ENCODE data around the gene IL24.

DNA sequence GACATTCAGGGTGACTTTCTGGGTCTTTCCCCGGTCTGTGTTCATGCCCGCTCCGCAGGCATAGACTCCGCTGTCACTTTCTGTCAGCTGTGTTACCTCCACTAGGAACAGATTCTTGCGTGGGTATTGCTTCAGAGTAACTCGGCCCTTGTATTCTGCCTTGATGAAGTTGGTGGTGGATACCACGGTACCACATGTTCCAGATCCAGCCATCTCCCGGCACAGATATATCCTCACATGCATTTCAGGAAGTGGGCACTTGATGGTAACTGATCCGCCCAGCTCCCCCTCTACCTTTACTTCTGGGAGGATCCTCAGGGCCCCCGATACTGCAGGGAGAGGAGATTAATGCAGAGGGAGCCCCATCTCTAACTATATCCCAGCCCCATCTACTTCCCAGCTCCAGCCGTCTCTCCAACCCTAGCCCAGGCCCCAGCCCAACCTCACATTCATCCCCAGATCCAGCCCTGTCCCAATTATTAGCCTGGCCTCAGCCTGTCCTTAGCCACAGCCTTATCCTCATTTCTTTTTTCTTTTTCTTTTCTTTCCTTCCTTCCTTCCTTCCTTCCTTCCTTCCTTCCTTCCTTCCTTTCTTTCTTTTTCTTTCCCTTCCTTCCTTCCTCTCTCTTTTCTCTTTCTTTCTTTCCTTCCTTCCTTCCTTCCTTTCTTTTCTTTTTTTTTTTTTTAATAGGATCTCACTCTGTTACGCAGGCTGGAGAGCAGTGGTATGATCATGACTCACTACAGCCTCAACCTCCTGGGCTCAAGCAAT lies 16.7 kb downstream of the IL24 start:
- TF ChIP-seq, protein P1, sequence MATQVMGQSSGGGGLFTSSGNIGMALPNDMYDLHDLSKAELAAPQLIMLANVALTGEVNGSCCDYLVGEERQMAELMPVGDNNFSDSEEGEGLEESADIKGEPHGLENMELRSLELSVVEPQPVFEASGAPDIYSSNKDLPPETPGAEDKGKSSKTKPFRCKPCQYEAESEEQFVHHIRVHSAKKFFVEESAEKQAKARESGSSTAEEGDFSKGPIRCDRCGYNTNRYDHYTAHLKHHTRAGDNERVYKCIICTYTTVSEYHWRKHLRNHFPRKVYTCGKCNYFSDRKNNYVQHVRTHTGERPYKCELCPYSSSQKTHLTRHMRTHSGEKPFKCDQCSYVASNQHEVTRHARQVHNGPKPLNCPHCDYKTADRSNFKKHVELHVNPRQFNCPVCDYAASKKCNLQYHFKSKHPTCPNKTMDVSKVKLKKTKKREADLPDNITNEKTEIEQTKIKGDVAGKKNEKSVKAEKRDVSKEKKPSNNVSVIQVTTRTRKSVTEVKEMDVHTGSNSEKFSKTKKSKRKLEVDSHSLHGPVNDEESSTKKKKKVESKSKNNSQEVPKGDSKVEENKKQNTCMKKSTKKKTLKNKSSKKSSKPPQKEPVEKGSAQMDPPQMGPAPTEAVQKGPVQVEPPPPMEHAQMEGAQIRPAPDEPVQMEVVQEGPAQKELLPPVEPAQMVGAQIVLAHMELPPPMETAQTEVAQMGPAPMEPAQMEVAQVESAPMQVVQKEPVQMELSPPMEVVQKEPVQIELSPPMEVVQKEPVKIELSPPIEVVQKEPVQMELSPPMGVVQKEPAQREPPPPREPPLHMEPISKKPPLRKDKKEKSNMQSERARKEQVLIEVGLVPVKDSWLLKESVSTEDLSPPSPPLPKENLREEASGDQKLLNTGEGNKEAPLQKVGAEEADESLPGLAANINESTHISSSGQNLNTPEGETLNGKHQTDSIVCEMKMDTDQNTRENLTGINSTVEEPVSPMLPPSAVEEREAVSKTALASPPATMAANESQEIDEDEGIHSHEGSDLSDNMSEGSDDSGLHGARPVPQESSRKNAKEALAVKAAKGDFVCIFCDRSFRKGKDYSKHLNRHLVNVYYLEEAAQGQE (IDR thresholded peaks at IDR 0.05) = no peak
- TF ChIP-seq HDAC2 (IDR thresholded peaks at IDR 0.05) (no peak), POLR2A (IDR thresholded peaks at IDR 0.05; ENCODE audit: low read length) (no peak), CEBPB (IDR thresholded peaks at IDR 0.05) (no peak), KDM5A (IDR thresholded peaks at IDR 0.05) (no peak), JUN (IDR thresholded peaks at IDR 0.05) (no peak), MAFK (IDR thresholded peaks at IDR 0.05; ENCODE audit: partially characterized antibody) (no peak), NR3C1 (IDR thresholded peaks at IDR 0.05) (no peak), ESRRA (IDR thresholded peaks at IDR 0.05; ENCODE audit: borderline replicate concordance, low read length) (no peak)
- TF ChIP-seq, protein P2, sequence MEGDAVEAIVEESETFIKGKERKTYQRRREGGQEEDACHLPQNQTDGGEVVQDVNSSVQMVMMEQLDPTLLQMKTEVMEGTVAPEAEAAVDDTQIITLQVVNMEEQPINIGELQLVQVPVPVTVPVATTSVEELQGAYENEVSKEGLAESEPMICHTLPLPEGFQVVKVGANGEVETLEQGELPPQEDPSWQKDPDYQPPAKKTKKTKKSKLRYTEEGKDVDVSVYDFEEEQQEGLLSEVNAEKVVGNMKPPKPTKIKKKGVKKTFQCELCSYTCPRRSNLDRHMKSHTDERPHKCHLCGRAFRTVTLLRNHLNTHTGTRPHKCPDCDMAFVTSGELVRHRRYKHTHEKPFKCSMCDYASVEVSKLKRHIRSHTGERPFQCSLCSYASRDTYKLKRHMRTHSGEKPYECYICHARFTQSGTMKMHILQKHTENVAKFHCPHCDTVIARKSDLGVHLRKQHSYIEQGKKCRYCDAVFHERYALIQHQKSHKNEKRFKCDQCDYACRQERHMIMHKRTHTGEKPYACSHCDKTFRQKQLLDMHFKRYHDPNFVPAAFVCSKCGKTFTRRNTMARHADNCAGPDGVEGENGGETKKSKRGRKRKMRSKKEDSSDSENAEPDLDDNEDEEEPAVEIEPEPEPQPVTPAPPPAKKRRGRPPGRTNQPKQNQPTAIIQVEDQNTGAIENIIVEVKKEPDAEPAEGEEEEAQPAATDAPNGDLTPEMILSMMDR (IDR thresholded peaks at IDR 0.05) = no peak
- TF ChIP-seq, protein P3, sequence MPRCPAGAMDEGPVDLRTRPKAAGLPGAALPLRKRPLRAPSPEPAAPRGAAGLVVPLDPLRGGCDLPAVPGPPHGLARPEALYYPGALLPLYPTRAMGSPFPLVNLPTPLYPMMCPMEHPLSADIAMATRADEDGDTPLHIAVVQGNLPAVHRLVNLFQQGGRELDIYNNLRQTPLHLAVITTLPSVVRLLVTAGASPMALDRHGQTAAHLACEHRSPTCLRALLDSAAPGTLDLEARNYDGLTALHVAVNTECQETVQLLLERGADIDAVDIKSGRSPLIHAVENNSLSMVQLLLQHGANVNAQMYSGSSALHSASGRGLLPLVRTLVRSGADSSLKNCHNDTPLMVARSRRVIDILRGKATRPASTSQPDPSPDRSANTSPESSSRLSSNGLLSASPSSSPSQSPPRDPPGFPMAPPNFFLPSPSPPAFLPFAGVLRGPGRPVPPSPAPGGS (IDR thresholded peaks at IDR 0.05) = no peak
- TF ChIP-seq, protein P4, sequence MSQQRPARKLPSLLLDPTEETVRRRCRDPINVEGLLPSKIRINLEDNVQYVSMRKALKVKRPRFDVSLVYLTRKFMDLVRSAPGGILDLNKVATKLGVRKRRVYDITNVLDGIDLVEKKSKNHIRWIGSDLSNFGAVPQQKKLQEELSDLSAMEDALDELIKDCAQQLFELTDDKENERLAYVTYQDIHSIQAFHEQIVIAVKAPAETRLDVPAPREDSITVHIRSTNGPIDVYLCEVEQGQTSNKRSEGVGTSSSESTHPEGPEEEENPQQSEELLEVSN (IDR thresholded peaks at IDR 0.05; ENCODE audit: borderline replicate concordance, low read depth) = no peak
- TF ChIP-seq, protein P5, sequence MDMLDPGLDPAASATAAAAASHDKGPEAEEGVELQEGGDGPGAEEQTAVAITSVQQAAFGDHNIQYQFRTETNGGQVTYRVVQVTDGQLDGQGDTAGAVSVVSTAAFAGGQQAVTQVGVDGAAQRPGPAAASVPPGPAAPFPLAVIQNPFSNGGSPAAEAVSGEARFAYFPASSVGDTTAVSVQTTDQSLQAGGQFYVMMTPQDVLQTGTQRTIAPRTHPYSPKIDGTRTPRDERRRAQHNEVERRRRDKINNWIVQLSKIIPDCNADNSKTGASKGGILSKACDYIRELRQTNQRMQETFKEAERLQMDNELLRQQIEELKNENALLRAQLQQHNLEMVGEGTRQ (IDR thresholded peaks at IDR 0.05) = no peak
- TF ChIP-seq, protein P6, sequence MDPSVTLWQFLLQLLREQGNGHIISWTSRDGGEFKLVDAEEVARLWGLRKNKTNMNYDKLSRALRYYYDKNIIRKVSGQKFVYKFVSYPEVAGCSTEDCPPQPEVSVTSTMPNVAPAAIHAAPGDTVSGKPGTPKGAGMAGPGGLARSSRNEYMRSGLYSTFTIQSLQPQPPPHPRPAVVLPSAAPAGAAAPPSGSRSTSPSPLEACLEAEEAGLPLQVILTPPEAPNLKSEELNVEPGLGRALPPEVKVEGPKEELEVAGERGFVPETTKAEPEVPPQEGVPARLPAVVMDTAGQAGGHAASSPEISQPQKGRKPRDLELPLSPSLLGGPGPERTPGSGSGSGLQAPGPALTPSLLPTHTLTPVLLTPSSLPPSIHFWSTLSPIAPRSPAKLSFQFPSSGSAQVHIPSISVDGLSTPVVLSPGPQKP (IDR thresholded peaks at IDR 0.05; ENCODE audit: low read depth, low read length) = no peak
